Naive thymus-derived CD8-positive, alpha-beta T cell (primary cell): Measurements from ENCODE around the gene PTAFR. TPM values are rescaled to one million over a fixed set of nuclear protein-coding genes. Genes with fewer than 3 reads are reported as not detected.

Experiments used
- ATAC-seq, 2 donors: fragments of 150-1000 bp; cut with Tn5 transposase in 1 of 2; sonication (Bioruptor Pico), chemical (Tn5 transposase) in 1 of 2; 1 replicate in 1 of 2; 2 replicates in 1 of 2; pipeline ENCODE4 v1.10.0; 2021; ENCODE audit warnings: mild to moderate bottlenecking in 2 of 2, moderate library complexity in 2 of 2
- POLR2A ChIA-PET: fragments of 350-600 bp; sonication (Branson Sonifier 250); formaldehyde crosslinking; loops from one replicate; lab custom pipeline; 2021; ENCODE audit warnings: antibody characterized with exemption; lab: Charles Lee
- DNase-seq, 10 donors: peaks; one replicate each; pipeline versions ENCODE4 v3.0.0 to v3.0.0-alpha.2; 2020 to 2022
- H3K27ac Mint-ChIP-seq, 10 donors: one replicate each; pipeline ENCODE4 v1.8.0; 2020 to 2022; ENCODE audit warnings: mild to moderate bottlenecking in 10 of 10, mixed read lengths in 10 of 10, moderate library complexity in 4 of 10, inconsistent platforms in 1 of 10
- H3K27me3 Mint-ChIP-seq, 5 donors: one replicate each; pipeline ENCODE4 v1.8.0; 2021 to 2022; ENCODE audit warnings: mixed read lengths in 5 of 5
- H3K36me3 Mint-ChIP-seq, 3 donors: one replicate each; pipeline ENCODE4 v1.8.0; 2020 to 2022; ENCODE audit warnings: mixed read lengths in 3 of 3, mild to moderate bottlenecking in 2 of 3, inconsistent platforms in 1 of 3
- H3K4me1 Mint-ChIP-seq, 4 donors: one replicate each; pipeline ENCODE4 v1.8.0; 2021 to 2022; ENCODE audit warnings: mixed read lengths in 4 of 4
- H3K4me3 Mint-ChIP-seq, 10 donors: one replicate each; pipeline ENCODE4 v1.8.0; 2020 to 2022; ENCODE audit warnings: mild to moderate bottlenecking in 10 of 10, mixed read lengths in 10 of 10, moderate library complexity in 6 of 10, inconsistent platforms in 1 of 10
- H3K9me3 Mint-ChIP-seq, 9 donors: one replicate each; pipeline ENCODE4 v1.8.0; 2020 to 2022; ENCODE audit warnings: mixed read lengths in 9 of 9, mild to moderate bottlenecking in 3 of 9, inconsistent platforms in 1 of 9, moderate library complexity in 1 of 9
- polyA plus RNA-seq, 3 donors: library from polyadenylated mRNA; unstranded; fragments of 300-500 nt; fragmentation: Illumina TruSeq; gene quantifications; one replicate each; pipeline ENCODE4 v1.2.3, GENCODE V29; 2021
- total RNA-seq, 8 experiments: library from RNA in 2 of 8; stranded (reverse) in 2 of 8; gene quantifications; one replicate each; pipeline ENCODE4 v1.2.3 and lab custom pipeline; 2021 to 2026

PTAFR gene
- total and polyA plus RNA-seq, 5 experiments from 2014 or later: 0.34 to 1.1 (median 0.70) TPM

- Mint-ChIP-seq H3K36me3 (no peaks in the 10 kb centered on the region), H3K27ac (peak overlapping the region in 2 of 10 donors; percentile 64 to 75), H3K4me3 (peak overlapping the region in 3 of 10 donors; percentile 14 to 63 (median 47)), H3K27me3 (peaks cover 6 to 58% (median 16%) of the 10 kb centered on the region in 5 donors), H3K4me1 (peaks cover 27 to 84% (median 45%) of the 10 kb centered on the region in 4 donors), H3K9me3 (no peaks in the 10 kb centered on the region)
- no peak for ATAC-seq
- DNase-seq: no peak
- POLR2A ChIA-PET: interaction anchor here (0.6 to 1.1 kb wide), 5 partner anchors 19 to 543 kb away, joined by 3 to 7 read pairs (median 4); no protein-coding TSS in a partner anchor
Measured at GRCh38 chr1:28173151-28173979, 3.1 kb downstream of the PTAFR start.

- peaks cover 28 to 86% (median 49%) of the 10 kb centered on the region in 4 donors for H3K4me1 Mint-ChIP-seq
- no peaks in the 10 kb centered on the region for H3K9me3 Mint-ChIP-seq
- ATAC-seq: peak in 1 of 2 donors; percentile 28
- H3K4me3 Mint-ChIP-seq: peak overlapping the region in 9 of 10 donors; percentile 7 to 70 (median 58)
- peak in 4 of 10 donors; percentile 26 to 39 (median 36) for DNase-seq
- no peaks in the 10 kb centered on the region for H3K36me3 Mint-ChIP-seq
- H3K27ac Mint-ChIP-seq: peak overlapping the region in 4 of 10 donors; percentile 3 to 64 (median 32)
- H3K27me3 Mint-ChIP-seq: peaks cover 6 to 51% (median 16%) of the 10 kb centered on the region in 5 donors
- POLR2A ChIA-PET: interaction anchor here (0.7 to 1.1 kb wide), 3 partner anchors 85 to 542 kb away, joined by 4 to 7 read pairs (median 7); no protein-coding TSS in a partner anchor
Measured at GRCh38 chr1:28172713-28173150, 3.8 kb downstream of the PTAFR start.

- Mint-ChIP-seq H3K27me3 (peaks cover 1 to 37% (median 15%) of the 10 kb centered on the region in 5 donors), H3K9me3 (no peaks in the 10 kb centered on the region), H3K4me3 (peak overlapping the region in 3 of 10 donors; percentile 14 to 57 (median 16)), H3K36me3 (no peaks in the 10 kb centered on the region), H3K4me1 (peaks cover 24 to 74% (median 48%) of the 10 kb centered on the region in 4 donors), H3K27ac (peak overlapping the region in 1 of 10 donors; percentile 13)
- ATAC-seq (no peak), DNase-seq (no peak)
- POLR2A ChIA-PET: no interaction called here
Measured at GRCh38 chr1:28171246-28171645, 5.2 kb downstream of the PTAFR start.

GRCh38 chr1:28170001-28170596 lies 6.4 kb downstream of the PTAFR start:
- no peak for DNase-seq
- Mint-ChIP-seq H3K36me3 (no peaks in the 10 kb centered on the region), H3K9me3 (peaks cover 0 to 3% (median 0%) of the 10 kb centered on the region in 9 donors), H3K4me1 (peaks cover 24 to 68% (median 48%) of the 10 kb centered on the region in 4 donors), H3K4me3 (peak overlapping the region in 2 of 10 donors; percentile 26 to 54), H3K27ac (peak overlapping the region in 1 of 10 donors; percentile 63), H3K27me3 (peaks cover 1 to 36% (median 16%) of the 10 kb centered on the region in 5 donors)
- ATAC-seq: no peak
- POLR2A ChIA-PET: interaction anchor here (0.7 to 1.0 kb wide), 2 partner anchors 29 to 76 kb away, joined by 3 read pairs; no protein-coding TSS in a partner anchor

GRCh38 chr1:28163496-28164161 lies 12.9 kb downstream of the PTAFR start:
- ATAC-seq (no peak), DNase-seq (no peak)
- Mint-ChIP-seq H3K4me1 (peaks cover 5 to 24% (median 10%) of the 10 kb centered on the region in 4 donors), H3K27me3 (peaks cover 9 to 53% (median 27%) of the 10 kb centered on the region in 5 donors), H3K9me3 (peaks cover 0 to 3% (median 0%) of the 10 kb centered on the region in 9 donors), H3K36me3 (peaks cover 0 to 6% (median 2%) of the 10 kb centered on the region in 3 donors), H3K4me3 (no peak overlapping the region), H3K27ac (no peak overlapping the region)
- POLR2A ChIA-PET: no interaction called here

- peak overlapping the region in 1 of 10 donors; percentile 53 for H3K27ac Mint-ChIP-seq
- H3K27me3 Mint-ChIP-seq: peaks cover 9 to 64% (median 32%) of the 10 kb centered on the region in 5 donors
- no peak for ATAC-seq
- peaks cover 0 to 17% (median 6%) of the 10 kb centered on the region in 4 donors for H3K4me1 Mint-ChIP-seq
- peaks cover 0 to 6% (median 2%) of the 10 kb centered on the region in 3 donors for H3K36me3 Mint-ChIP-seq
- POLR2A ChIA-PET: no interaction called here
- DNase-seq: no peak
- peaks cover 0 to 3% (median 0%) of the 10 kb centered on the region in 9 donors for H3K9me3 Mint-ChIP-seq
- H3K4me3 Mint-ChIP-seq: no peak overlapping the region
Measured at GRCh38 chr1:28162151-28162550, 14.3 kb downstream of the PTAFR start.

GRCh38 chr1:28161751-28162150 lies 14.7 kb downstream of the PTAFR start:
- Mint-ChIP-seq H3K36me3 (peaks cover 0 to 6% (median 2%) of the 10 kb centered on the region in 3 donors), H3K4me1 (peaks cover 0 to 16% (median 4%) of the 10 kb centered on the region in 4 donors)
- POLR2A ChIA-PET: no interaction called here

GRCh38 chr1:28160782-28161266 lies 15.7 kb downstream of the PTAFR start:
- peak overlapping the region in 1 of 10 donors; percentile 46 for H3K27ac Mint-ChIP-seq

More at GRCh38 chr1:28161751-28162150, 14.7 kb downstream of the PTAFR start:
- no peak overlapping the region for H3K4me3 Mint-ChIP-seq
- H3K27me3 Mint-ChIP-seq: peaks cover 9 to 64% (median 32%) of the 10 kb centered on the region in 5 donors
- H3K27ac Mint-ChIP-seq: peak overlapping the region in 1 of 10 donors; percentile 53
- ATAC-seq (no peak), DNase-seq (no peak)
- H3K9me3 Mint-ChIP-seq: peaks cover 0 to 3% (median 0%) of the 10 kb centered on the region in 9 donors

GRCh38 chr1:28159680-28160079 lies 16.8 kb downstream of the PTAFR start:
- DNase-seq (no peak), ATAC-seq (no peak)
- peaks cover 0 to 14% (median 4%) of the 10 kb centered on the region in 4 donors for H3K4me1 Mint-ChIP-seq
- POLR2A ChIA-PET: no interaction called here
- no peak overlapping the region for H3K27ac Mint-ChIP-seq
- peaks cover 9 to 56% (median 32%) of the 10 kb centered on the region in 5 donors for H3K27me3 Mint-ChIP-seq
- no peak overlapping the region for H3K4me3 Mint-ChIP-seq
- H3K9me3 Mint-ChIP-seq: no peaks in the 10 kb centered on the region
- peaks cover 0 to 6% (median 2%) of the 10 kb centered on the region in 3 donors for H3K36me3 Mint-ChIP-seq

More at GRCh38 chr1:28160782-28161266, 15.7 kb downstream of the PTAFR start:
- peaks cover 0 to 14% (median 4%) of the 10 kb centered on the region in 4 donors for H3K4me1 Mint-ChIP-seq
- H3K4me3 Mint-ChIP-seq: no peak overlapping the region
- ATAC-seq (no peak), DNase-seq (no peak)
- POLR2A ChIA-PET: no interaction called here
- peaks cover 9 to 59% (median 32%) of the 10 kb centered on the region in 5 donors for H3K27me3 Mint-ChIP-seq
- H3K9me3 Mint-ChIP-seq: peaks cover 0 to under 1% (median 0%) of the 10 kb centered on the region in 9 donors
- H3K36me3 Mint-ChIP-seq: peaks cover 0 to 6% (median 2%) of the 10 kb centered on the region in 3 donors

- peak overlapping the region in 1 of 10 donors; percentile 0 for H3K27ac Mint-ChIP-seq
- no peak overlapping the region for H3K4me3 Mint-ChIP-seq
- no peak for ATAC-seq
- peaks cover 0 to 15% (median 4%) of the 10 kb centered on the region in 4 donors for H3K4me1 Mint-ChIP-seq
- no peak for DNase-seq
- H3K9me3 Mint-ChIP-seq: no peaks in the 10 kb centered on the region
- POLR2A ChIA-PET: no interaction called here
- H3K27me3 Mint-ChIP-seq: peaks cover 9 to 56% (median 32%) of the 10 kb centered on the region in 5 donors
- peaks cover 0 to 6% (median 2%) of the 10 kb centered on the region in 3 donors for H3K36me3 Mint-ChIP-seq
Measured at GRCh38 chr1:28159243-28159642, 17.2 kb downstream of the PTAFR start.

- ATAC-seq (no peak), DNase-seq (no peak)
- no peaks in the 10 kb centered on the region for H3K9me3 Mint-ChIP-seq
- peaks cover 9 to 53% (median 25%) of the 10 kb centered on the region in 5 donors for H3K27me3 Mint-ChIP-seq
- H3K27ac Mint-ChIP-seq: no peak overlapping the region
- peaks cover 0 to 18% (median 4%) of the 10 kb centered on the region in 4 donors for H3K4me1 Mint-ChIP-seq
- POLR2A ChIA-PET: interaction anchor here (1.0 kb wide), 1 partner anchor 14 kb away, joined by 8 read pairs; no protein-coding TSS in a partner anchor
- no peak overlapping the region for H3K4me3 Mint-ChIP-seq
- H3K36me3 Mint-ChIP-seq: peaks cover 0 to 6% (median 2%) of the 10 kb centered on the region in 3 donors
Measured at GRCh38 chr1:28157894-28158293, 18.6 kb downstream of the PTAFR start.
